Stimulated activated CD4-positive, alpha-beta T cell treated with anti-CD3 and anti-CD28 coated beads, Interleukin-2, amount 100 ng/mL, for 24 hours (primary cell): ENCODE results near the gene ADCY10.

Experiments
- DNase-seq, 2 donors: peaks; one replicate each; pipeline ENCODE4 v3.0.0-alpha.2; 2020

Gene ADCY10

DNA sequence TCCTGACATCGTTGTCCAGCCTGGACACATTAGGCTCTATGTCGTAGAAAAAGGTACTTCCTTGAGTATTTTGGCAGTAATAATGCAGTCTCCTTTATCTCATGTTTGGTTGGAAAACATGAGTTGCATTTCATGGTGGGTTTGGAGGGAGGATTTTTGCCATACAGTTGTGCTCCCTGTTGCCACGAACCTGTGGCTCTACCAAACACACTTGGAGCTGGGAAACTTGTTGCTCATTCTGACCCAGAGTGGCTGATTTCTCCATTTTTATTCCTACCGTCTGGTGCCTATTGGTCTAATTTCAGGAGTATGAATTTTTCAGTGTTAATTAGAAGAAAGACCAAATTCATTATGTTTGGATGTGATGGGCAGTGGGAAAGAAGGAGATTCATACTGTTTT lies 141.5 kb downstream of the ADCY10 start:
- no peak for DNase-seq

DNA sequence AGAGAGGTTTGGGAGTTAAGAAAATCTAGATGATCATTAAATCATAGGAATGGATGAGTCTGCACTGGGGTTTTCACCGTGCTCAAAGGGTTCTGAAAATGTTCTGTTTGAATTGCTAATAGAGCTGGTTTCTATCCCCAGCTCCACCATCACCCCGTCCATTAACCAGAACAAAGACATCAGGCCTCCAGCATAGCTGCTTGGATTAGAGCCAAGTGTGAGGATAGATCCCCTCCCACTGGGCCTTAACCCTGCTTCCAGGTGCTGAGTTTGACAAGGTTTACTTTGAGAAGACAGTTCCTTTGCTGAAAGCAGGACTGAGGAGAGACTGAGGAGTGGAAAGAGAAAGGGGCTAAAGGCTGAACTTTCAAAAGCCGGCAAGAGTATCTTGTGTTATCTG lies 143.8 kb downstream of the ADCY10 start:
- DNase-seq, result no peak

GRCh38 chr1:167767761-167768160 lies 146.2 kb downstream of the ADCY10 start:
- no peak for DNase-seq

DNA sequence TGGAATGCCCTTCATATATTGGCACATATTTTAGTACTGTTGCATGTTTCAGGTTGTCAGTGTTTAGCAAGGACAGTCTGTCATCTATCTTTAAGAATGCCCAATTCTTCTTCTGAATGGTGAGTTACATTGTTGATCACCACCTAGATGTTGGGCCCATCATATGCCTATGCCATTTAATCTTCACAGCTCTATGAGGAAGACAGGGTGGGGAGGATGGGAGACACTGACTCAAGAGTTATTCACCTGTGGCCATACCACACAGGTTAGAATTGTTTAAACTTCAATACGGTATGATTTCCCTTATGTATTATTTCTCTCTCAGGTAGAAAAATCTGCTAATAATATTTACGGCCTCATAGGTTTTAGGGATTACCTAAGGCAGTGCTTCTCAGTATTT lies 147.4 kb downstream of the ADCY10 start:
- no peak for DNase-seq

DNA sequence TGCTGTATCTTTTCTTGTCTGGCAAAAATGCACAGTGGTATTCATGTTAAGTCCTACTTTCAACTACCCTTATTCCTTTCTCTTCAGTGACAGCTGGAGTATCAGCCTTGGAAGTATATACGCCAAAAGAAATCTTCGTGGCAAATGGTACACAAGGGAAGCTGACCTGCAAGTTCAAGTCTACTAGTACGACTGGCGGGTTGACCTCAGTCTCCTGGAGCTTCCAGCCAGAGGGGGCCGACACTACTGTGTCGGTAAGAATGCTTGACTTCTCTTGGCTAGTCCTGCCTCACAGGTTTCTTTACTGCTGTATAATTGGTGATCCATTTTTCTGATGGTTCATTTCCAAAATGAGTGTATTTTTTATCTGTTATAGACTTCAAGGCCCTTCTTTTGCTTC lies 148.4 kb downstream of the ADCY10 start:
- no peak for DNase-seq

DNA sequence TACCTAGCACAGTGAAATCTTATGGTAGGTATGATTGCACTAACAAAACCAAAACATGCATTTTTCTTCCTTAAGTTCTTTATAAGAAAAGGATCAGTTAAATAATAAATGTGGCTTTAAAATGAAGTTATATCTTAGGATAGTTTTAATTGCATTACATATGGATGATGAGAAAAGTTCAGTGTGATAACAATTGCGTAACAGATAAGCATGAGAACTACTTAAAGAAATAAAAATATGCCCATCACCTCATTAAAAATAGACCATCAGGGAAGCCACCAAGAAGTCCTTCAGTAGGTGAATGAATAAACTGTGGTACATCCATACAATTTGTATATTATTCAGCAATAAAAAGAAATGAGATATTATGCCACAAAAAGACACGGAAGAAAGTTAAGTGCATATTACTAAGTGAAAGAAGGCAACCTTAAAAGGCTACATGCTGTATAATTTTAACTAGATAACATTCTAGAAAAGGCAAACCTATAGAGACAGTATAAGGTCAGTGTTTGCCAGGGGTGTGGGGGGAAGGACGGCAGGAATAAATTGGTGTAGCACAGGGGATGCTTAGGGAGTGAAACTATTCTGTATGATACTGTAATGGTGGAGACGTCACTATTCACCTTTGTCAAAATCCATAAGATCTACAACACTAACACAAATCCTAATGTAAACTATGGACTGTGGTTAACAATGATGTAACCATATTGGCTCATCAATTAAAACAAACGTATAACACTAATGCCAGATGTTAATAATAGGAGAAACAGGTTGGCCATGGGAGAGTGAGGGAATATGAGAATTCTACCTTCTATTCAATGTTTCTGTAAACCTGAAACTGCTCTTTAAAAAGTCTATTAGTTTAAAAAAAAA lies 149.2 kb downstream of the ADCY10 start:
- DNase-seq, result no peak

DNA sequence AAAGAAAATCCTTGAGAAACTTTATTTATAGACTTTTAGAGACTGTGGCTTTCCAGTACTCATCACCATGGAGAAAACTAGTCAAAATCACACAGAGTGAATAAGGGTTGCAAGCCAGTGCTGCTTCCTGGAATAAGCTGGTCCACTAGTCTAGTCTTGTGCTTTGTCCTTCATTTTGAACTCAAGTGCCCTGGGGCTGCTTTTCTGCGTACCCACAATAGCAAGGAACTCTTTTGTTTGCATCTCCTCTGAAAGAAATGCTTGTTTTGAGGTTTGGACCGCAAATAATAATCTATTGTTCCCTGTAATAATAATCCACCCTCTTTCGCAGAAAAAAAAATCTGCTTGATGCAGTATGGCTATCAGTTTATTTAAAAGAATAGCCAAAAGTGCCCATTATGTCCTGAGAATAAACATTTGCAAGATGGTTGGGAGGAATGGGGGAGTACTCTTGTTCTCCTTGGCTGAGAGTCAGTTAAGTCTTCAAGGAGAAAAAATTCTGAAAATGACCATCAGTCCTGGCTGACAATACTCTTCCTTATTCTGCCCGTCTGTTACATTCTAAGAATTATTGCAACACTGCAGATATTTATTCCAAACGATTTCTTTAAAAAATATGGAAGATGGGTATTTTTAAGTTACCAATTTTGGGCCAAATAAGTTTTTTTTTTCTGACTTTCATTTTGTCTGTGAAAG lies 150.3 kb downstream of the ADCY10 start:
- no peak for DNase-seq

DNA sequence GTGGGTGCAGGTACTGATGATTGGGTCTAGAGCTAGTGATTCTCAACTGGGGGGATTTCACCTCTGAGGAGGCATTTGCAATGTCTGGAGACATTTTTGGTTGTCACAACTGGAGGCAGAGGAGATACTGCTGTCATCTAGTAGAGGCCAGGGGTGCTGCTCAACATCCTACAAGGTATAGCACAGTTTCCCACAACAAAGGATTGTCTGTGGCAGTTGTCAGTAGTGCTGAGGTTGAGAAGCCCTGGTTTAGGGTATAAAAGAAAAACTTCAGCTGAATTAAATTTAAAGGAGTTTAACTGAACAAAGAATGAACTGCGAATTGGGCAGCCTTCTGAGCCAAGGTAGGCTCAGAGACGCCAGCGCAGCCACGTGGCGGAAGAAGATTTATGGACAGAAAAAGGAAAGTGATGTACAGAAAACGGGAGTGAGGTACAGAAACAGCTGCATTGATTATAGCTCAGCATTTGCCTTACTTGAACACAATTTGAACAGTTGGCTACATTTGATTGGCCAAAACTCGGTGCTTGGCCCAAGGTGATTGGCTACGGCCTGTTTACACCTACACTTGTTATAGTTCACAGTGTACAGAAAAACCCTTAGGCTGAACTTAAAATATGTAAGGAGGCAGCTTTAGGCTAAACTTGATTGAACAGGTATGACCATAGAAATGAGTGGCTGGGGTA lies 151.7 kb downstream of the ADCY10 start:
- DNase-seq, result no peak

- DNase-seq, result no peak
These were observed 152.5 kb downstream of the ADCY10 start for GRCh38 chr1:167761400-167761799.
